K562 (cell line): ENCODE measurements around the gene TPI1. TPM values are rescaled to one million over a fixed set of nuclear protein-coding genes. Genes with fewer than 3 reads are reported as not detected.

Experiments
- ARHGAP35 ChIP-seq: fragments of 450-650 bp; IDR thresholded peaks from 2 replicates; pipeline ENCODE4 v1.6.1; 2018; ENCODE audit not compliant: partially characterized antibody
- ARID4B ChIP-seq: sonication (generic); formaldehyde crosslinking; IDR thresholded peaks from 2 replicates; pipeline ENCODE4 v1.8.0; 2022; ENCODE audit warnings: mild to moderate bottlenecking, missing genetic modification reagents
- CEBPG ChIP-seq, 3 experiments: fragments of 200-800 bp in 1 of 3; sonication (Bioruptor generic) in 1 of 3; sonication (generic) in 1 of 3; formaldehyde crosslinking in 1 of 3; IDR thresholded peaks in 2 of 3; conservative IDR thresholded peaks in 1 of 3; 2 replicates each; pipeline versions ENCODE4 v1.6.1 to v1.8.0; 2016 to 2022; ENCODE audit warnings: missing compliant biosample characterization in 2 of 3, missing genetic modification characterization in 2 of 3, mild to moderate bottlenecking in 1 of 3, missing genetic modification reagents in 1 of 3
- ELF1 ChIP-seq: fragments of 200-800 bp; sonication (Bioruptor generic); IDR thresholded peaks from 2 replicates; pipeline ENCODE4 v1.6.1; 2016; ENCODE audit warnings: missing genetic modification characterization, missing compliant biosample characterization
- ETS2 ChIP-seq: IDR thresholded peaks from 2 replicates; pipeline ENCODE4 v1.6.1; 2016; ENCODE audit warnings: borderline replicate concordance, missing genetic modification characterization, mild to moderate bottlenecking, moderate library complexity, missing compliant biosample characterization; ENCODE audit not compliant: poor library complexity, severe bottlenecking
- EWSR1 ChIP-seq: fragments of 450-650 bp; IDR thresholded peaks from 2 replicates; pipeline ENCODE4 v1.6.1; 2018; ENCODE audit warnings: borderline replicate concordance, mild to moderate bottlenecking, low read depth, moderate library complexity; ENCODE audit not compliant: partially characterized antibody
- LEF1 ChIP-seq: fragments of 450-650 bp; IDR thresholded peaks from 2 replicates; pipeline ENCODE4 v1.6.1; 2016; ENCODE audit warnings: mild to moderate bottlenecking
- NFE2 ChIP-seq: IDR thresholded peaks from 2 replicates; pipeline ENCODE4 v1.6.1; 2014; ENCODE audit warnings: antibody characterized with exemption, low read depth
- SUPT5H ChIP-seq: fragments of 450-650 bp; IDR thresholded peaks from 2 replicates; pipeline ENCODE4 v1.6.1; 2016
- VEZF1 ChIP-seq: fragments of 200-800 bp; sonication (Bioruptor generic); IDR thresholded peaks from 2 replicates; pipeline ENCODE4 v1.6.1; 2017; ENCODE audit warnings: missing genetic modification characterization, missing compliant biosample characterization
- ZBED1 ChIP-seq: IDR thresholded peaks from 2 replicates; pipeline ENCODE4 v1.6.1; 2014
- ZBTB2 ChIP-seq: fragments of 450-650 bp; IDR thresholded peaks from 2 replicates; pipeline ENCODE4 v1.6.1; 2016; ENCODE audit warnings: antibody characterized with exemption
- ZNF431 ChIP-seq: sonication (generic); formaldehyde crosslinking; IDR thresholded peaks from 2 replicates; pipeline ENCODE4 v1.8.0; 2022; ENCODE audit warnings: mild to moderate bottlenecking, missing genetic modification reagents
- ZNF77 ChIP-seq: fragments of 250-450 bp; sonication (Bioruptor Pico); IDR thresholded peaks from 2 replicates; pipeline ENCODE4 v1.5.0; 2020
- polyA plus RNA-seq, 8 experiments: library from polyadenylated mRNA; depleted of rRNA in 4 of 8; stranded (reverse) in 5 of 8; unstranded in 3 of 8; fragments of >200 nt; fragmentation: Nextera tagmentation in 2 of 8; fragmentation: Illumina TruSeq in 1 of 8; extraction: Ambion mirVana in 2 of 8; extraction: Trizol in 1 of 8; gene quantifications; 2 replicates each; pipeline versions ENCODE4 v1.2.1 to v1.2.3, GENCODE V29; 2011 to 2014; ENCODE audit warnings: inconsistent platforms in 1 of 8, missing spikeins in 1 of 8
- total RNA-seq, 7 experiments: library from RNA; depleted of rRNA in 6 of 7; stranded (reverse); fragments of >200 nt in 6 of 7; fragmentation: Illumina TruSeq in 2 of 7; extraction: Trizol in 2 of 7; gene quantifications; 2 replicates each; pipeline versions ENCODE4 v1.2.1 to v1.2.3, GENCODE V29; 2011 to 2021; ENCODE audit warnings: low replicate concordance in 1 of 7
- TF ChIP-seq, protein P1 (sequence below): fragments of 450-650 bp; IDR thresholded peaks from 2 replicates; pipeline ENCODE4 v1.6.1; 2016; ENCODE audit warnings: mild to moderate bottlenecking

TPI1 gene
- total and polyA plus RNA-seq, 9 of the 15 experiments (the other 6 are each of a cell fraction or from before 2014, with no cell fraction given): 662 to 4,971 (median 892) TPM

DNA sequence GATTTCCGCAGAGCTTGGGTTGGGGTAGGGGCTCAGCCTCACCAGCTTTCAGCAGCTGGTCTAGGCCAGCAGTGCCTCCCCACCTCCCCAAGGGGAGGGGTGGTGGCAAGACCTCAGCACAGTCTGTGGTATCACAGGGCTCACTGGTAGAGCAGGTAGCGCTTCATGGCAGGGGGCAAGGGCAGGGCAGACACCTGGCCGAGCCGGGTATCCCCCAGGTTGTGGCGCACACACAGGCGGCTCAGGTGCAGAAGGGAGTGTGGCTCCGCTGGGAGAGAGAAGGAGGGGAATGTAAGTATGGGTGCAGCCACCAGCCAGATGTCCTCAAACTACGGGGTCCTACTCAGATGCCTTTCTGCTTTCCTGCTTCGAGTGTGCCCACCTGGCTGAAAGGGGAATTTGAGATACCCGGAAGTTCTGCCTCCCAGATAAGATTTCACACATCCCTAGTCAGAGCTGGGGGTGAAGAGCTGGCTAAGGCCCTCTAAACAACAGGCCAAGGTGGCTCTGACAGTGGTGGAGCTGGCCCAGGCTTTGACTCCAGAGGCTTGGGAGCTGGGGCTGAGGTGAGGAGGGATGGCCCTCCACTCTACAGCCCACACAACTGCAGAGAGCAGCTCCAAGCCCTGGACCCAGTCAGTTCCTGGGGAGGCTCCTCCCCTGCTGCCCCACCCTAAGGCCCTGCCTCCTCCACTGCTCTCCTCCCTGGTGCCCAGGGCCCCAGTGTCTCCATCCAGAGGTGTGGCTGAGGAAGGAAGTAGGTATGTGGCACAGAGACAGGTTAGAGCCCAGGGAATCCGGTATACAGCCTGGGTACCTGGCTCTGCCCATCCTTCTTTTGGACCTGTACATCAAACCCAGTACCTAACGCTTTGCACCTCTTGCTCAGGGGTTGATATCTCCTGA is 4.0 kb downstream of the TPI1 start (continued):
- TF ChIP-seq ARID4B (no peak), ZNF77 (peak; percentile 60; the same call in 1 of the 2 replicates), ZNF431 (CRISPR knock-in tag) (no peak), ZBTB2 (no peak), ETS2 (tag) (no peak), ARHGAP35 (no peak), VEZF1 (CRISPR knock-in tag) (no peak), LEF1 (no peak), SUPT5H (peak; percentile 63; the same call in 1 of the 2 replicates), ZBED1 (0 out of 2 replicates have a peak, but pooled peaks have one; percentile 21), ELF1 (tag) (no peak), NFE2 (no peak), CEBPG (CRISPR knock-in tag; IDR thresholded peaks at IDR 0.05) (no peak), CEBPG (tag; conservative IDR thresholded peaks at IDR 0.05 in 1 of 2, IDR thresholded peaks at IDR 0.05 in 1 of 2) (no peak), EWSR1 (no peak)
- TF ChIP-seq, protein P1, sequence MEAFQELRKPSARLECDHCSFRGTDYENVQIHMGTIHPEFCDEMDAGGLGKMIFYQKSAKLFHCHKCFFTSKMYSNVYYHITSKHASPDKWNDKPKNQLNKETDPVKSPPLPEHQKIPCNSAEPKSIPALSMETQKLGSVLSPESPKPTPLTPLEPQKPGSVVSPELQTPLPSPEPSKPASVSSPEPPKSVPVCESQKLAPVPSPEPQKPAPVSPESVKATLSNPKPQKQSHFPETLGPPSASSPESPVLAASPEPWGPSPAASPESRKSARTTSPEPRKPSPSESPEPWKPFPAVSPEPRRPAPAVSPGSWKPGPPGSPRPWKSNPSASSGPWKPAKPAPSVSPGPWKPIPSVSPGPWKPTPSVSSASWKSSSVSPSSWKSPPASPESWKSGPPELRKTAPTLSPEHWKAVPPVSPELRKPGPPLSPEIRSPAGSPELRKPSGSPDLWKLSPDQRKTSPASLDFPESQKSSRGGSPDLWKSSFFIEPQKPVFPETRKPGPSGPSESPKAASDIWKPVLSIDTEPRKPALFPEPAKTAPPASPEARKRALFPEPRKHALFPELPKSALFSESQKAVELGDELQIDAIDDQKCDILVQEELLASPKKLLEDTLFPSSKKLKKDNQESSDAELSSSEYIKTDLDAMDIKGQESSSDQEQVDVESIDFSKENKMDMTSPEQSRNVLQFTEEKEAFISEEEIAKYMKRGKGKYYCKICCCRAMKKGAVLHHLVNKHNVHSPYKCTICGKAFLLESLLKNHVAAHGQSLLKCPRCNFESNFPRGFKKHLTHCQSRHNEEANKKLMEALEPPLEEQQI: no peak
